Heart left ventricle (tissue), 13 donors: Measurements from ENCODE around the gene KCNQ1OT1.

ENCODE experiments used
- POLR2A ChIP-seq, 2 donors: fragments of 450-650 bp; IDR thresholded peaks; one replicate each; pipeline ENCODE4 v1.6.1; 2017; ENCODE audit warnings: antibody characterized with exemption in 2 of 2, mild to moderate bottlenecking in 2 of 2, moderate library complexity in 2 of 2
- TF ChIP-seq, protein P1 (sequence below), 12 donors: fragments of 200-600 bp; sonication (generic) in 4 of 12; IDR thresholded peaks; one replicate each; pipeline versions ENCODE4 v1.5.0 to v1.8.0; 2018 to 2022; ENCODE audit warnings: antibody characterized with exemption in 12 of 12, mild to moderate bottlenecking in 5 of 12
- donor health status: ischemic (EF 13 %, LVEDD 7.1; RV severe dilation, severe dysfunction).
- donor health status: DM: no; HTN: yes; CAD: no.
- donor health status: DM: no; HTN: no; CAD: no.
- donor health status: ischemic (EF 25% LVEDD 6.9; RV normal size, moderate dysfunction).
- donor health status: ischemic (EF 25% LVEDD 5.7; RV mildly dilated, moderate dysfunction).
- donor health status: ischemic (EF 35%, LVEDD 5.7; RV mildly dilated, moderate dysfunction).
- donor health status: nonischemic (EF 11% LVEDD 7.7; RV severe dilation, severe dysfunction).
- donor health status: DM: yes; HTN: yes; CAD: no.
- donor health status: PGD.
- donor health status: ischemic (EF 29% LVEDD 5.4; RV normal size, mild dysfunction).
- donor health status: nonischemic (EF 23%, LVEDD 6.1; RV moderate dilation, normal function).

DNA sequence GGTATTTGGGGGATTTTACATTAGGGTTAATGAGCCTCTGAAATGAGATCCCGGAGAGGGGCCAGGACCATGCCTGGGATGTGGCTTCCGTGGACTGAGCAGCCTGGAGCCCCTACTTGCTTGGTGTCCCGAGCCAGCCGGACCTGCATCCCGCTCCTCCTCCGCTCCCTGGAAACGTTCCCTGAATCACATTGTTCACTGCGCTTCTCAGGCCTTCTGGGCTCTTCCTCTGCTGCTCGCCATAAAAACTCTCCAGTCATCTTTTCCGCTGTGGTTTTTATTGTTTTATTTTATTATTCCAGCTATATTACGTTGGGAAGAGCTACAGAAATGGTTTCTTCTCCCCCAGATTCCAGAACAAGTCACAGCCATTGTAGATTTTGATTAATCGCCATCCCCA is 13.3 kb upstream of the KCNQ1OT1 start:
- TF ChIP-seq POLR2A (IDR thresholded peaks at IDR 0.05): no peak
- TF ChIP-seq, protein P1, sequence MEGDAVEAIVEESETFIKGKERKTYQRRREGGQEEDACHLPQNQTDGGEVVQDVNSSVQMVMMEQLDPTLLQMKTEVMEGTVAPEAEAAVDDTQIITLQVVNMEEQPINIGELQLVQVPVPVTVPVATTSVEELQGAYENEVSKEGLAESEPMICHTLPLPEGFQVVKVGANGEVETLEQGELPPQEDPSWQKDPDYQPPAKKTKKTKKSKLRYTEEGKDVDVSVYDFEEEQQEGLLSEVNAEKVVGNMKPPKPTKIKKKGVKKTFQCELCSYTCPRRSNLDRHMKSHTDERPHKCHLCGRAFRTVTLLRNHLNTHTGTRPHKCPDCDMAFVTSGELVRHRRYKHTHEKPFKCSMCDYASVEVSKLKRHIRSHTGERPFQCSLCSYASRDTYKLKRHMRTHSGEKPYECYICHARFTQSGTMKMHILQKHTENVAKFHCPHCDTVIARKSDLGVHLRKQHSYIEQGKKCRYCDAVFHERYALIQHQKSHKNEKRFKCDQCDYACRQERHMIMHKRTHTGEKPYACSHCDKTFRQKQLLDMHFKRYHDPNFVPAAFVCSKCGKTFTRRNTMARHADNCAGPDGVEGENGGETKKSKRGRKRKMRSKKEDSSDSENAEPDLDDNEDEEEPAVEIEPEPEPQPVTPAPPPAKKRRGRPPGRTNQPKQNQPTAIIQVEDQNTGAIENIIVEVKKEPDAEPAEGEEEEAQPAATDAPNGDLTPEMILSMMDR (IDR thresholded peaks at IDR 0.05): no peak
